A549 (cell line): ENCODE measurements around the gene CCL24. TPM values are rescaled to one million over a fixed set of nuclear protein-coding genes. Genes with fewer than 3 reads are reported as not detected.
"Not testable (repeated sequence)": the region's sequence is repeated elsewhere in the genome, so short reads cannot be mapped to it uniquely, and the experiment has no call there.

ENCODE experiments used
- ATAC-seq, 2 experiments: fragments of 200-7000 bp in 1 of 2; fragments of >200 bp in 1 of 2; cut with Nextera tagmentation in 1 of 2; cut with Tn5 transposase in 1 of 2; 3 replicates each; pipeline versions ENCODE4 v1.8.0 to v1.9.1; 2018 to 2020; ENCODE audit warnings: mild to moderate bottlenecking in 1 of 2, moderate library complexity in 1 of 2
- CTCF ChIA-PET: fragments of 300-600 bp; sonication (Branson Sonifier 250); formaldehyde crosslinking; extraction: SDS; loops from one replicate; lab custom pipeline; 2021; ENCODE audit warnings: antibody characterized with exemption, inconsistent platforms; lab: Yijun Ruan, JAX
- POLR2A ChIA-PET: fragments of 350-600 bp; formaldehyde crosslinking; extraction: SDS; loops from one replicate; lab custom pipeline; 2021; ENCODE audit warnings: antibody characterized with exemption, inconsistent platforms; lab: Yijun Ruan, JAX
- DNase-seq, 2 experiments: peaks; one replicate each; pipeline versions ENCODE4 v3.0.0 to v3.0.0-alpha.2; 2011 to 2016; ENCODE audit warnings: low read depth in 1 of 2, low spot score in 1 of 2
- FAIRE-seq: peaks from 2 replicates; lab custom pipeline; 2011; peaks lifted over from hg19 to GRCh38; lab: Jason Lieb, UNC
- H3K27ac ChIP-seq, 2 experiments: fragments of >200 bp; sonication (Bioruptor Twin); formaldehyde crosslinking; 3 replicates each; pipeline ENCODE4 v1.5.1; 2016 to 2017
- H3K4me1 ChIP-seq: fragments of >200 bp; sonication (Bioruptor Twin); formaldehyde crosslinking; 3 replicates; pipeline ENCODE4 v1.6.1; 2016
- H3K4me2 ChIP-seq: fragments of >200 bp; sonication (Bioruptor Twin); formaldehyde crosslinking; 3 replicates; pipeline ENCODE4 v1.6.1; 2016
- H3K4me3 ChIP-seq: fragments of >200 bp; sonication (Bioruptor Twin); formaldehyde crosslinking; 3 replicates; pipeline ENCODE4 v1.5.1; 2016
- H3K9me3 ChIP-seq: fragments of >200 bp; sonication (Bioruptor Twin); formaldehyde crosslinking; 3 replicates; pipeline ENCODE4 v1.6.1; 2016
- ATOH8 ChIP-seq: fragments of 250-450 bp; sonication (Bioruptor Pico); IDR thresholded peaks from 2 replicates; pipeline ENCODE4 v1.5.0; 2020; ENCODE audit warnings: low read depth, mild to moderate bottlenecking, moderate library complexity
- CEBPB ChIP-seq, 2 experiments: fragments of >200 bp in 1 of 2; sonication (Bioruptor Twin) in 1 of 2; formaldehyde crosslinking in 1 of 2; IDR thresholded peaks; 2 replicates each; pipeline ENCODE4 v1.6.1; 2012 to 2016
- CHD2 ChIP-seq: fragments of 150-350 bp; IDR thresholded peaks from 2 replicates; pipeline ENCODE4 v1.6.1; 2014; ENCODE audit warnings: low read length; ENCODE audit not compliant: partially characterized antibody
- E2F6 ChIP-seq: IDR thresholded peaks from 2 replicates; pipeline ENCODE4 v1.6.1; 2012; ENCODE audit warnings: low read depth, borderline replicate concordance
- EHF ChIP-seq: fragments of 250-450 bp; sonication (Bioruptor Pico); IDR thresholded peaks from 2 replicates; pipeline ENCODE4 v1.5.0; 2020; ENCODE audit warnings: mild to moderate bottlenecking
- EHMT2 ChIP-seq: fragments of 200-600 bp; sonication (generic); IDR thresholded peaks from 2 replicates; pipeline ENCODE4 v1.6.1; 2016; ENCODE audit warnings: antibody characterized with exemption, low read depth, mild to moderate bottlenecking, moderate library complexity
- EP300 ChIP-seq, 2 experiments: fragments of >200 bp; sonication (Bioruptor Twin); formaldehyde crosslinking; IDR thresholded peaks; 2 replicates in 1 of 2; 3 replicates in 1 of 2; pipeline ENCODE4 v1.6.1; 2016 to 2017
- FOSL2 ChIP-seq, 2 experiments: fragments of 450-650 bp in 1 of 2; fragments of >200 bp in 1 of 2; sonication (Bioruptor Twin) in 1 of 2; formaldehyde crosslinking; IDR thresholded peaks; 2 replicates each; pipeline versions ENCODE4 v1.5.0 to v1.6.1; 2016 to 2020; ENCODE audit warnings: mild to moderate bottlenecking in 1 of 2, moderate library complexity in 1 of 2
- GATA3 ChIP-seq: IDR thresholded peaks from 2 replicates; pipeline ENCODE4 v1.6.1; 2012; ENCODE audit warnings: borderline replicate concordance
- JUN ChIP-seq, 2 experiments: fragments of >200 bp; sonication (Bioruptor Twin); formaldehyde crosslinking; IDR thresholded peaks; 2 replicates in 1 of 2; 3 replicates in 1 of 2; pipeline ENCODE4 v1.6.1; 2016 to 2017
- KDM5A ChIP-seq: fragments of 200-600 bp; sonication (generic); IDR thresholded peaks from 2 replicates; pipeline ENCODE4 v1.6.1; 2016; ENCODE audit warnings: antibody characterized with exemption, mild to moderate bottlenecking
- MAFK ChIP-seq: fragments of 450-650 bp; IDR thresholded peaks from 2 replicates; pipeline ENCODE4 v1.6.1; 2014; ENCODE audit not compliant: partially characterized antibody
- MAX ChIP-seq: IDR thresholded peaks from 2 replicates; pipeline ENCODE4 v1.6.1; 2012
- MAZ ChIP-seq: fragments of 150-350 bp; IDR thresholded peaks from 2 replicates; pipeline ENCODE4 v1.6.1; 2014; ENCODE audit warnings: antibody characterized with exemption, low read depth, low read length, borderline replicate concordance
- NPAS2 ChIP-seq: fragments of 250-450 bp; sonication (Bioruptor Pico); IDR thresholded peaks from 2 replicates; pipeline ENCODE4 v1.8.0; 2022; ENCODE audit warnings: mild to moderate bottlenecking, moderate library complexity, borderline replicate concordance
- NR3C1 ChIP-seq: fragments of >200 bp; sonication (Bioruptor Twin); formaldehyde crosslinking; IDR thresholded peaks from 3 replicates; pipeline ENCODE4 v1.6.1; 2017
- POLR2AphosphoS2 ChIP-seq: conservative IDR thresholded peaks from 2 replicates; pipeline ENCODE4 v1.6.1; 2012; ENCODE audit warnings: low read length, improper control_type of control experiment, inconsistent platforms
- RAD21 ChIP-seq, 2 experiments: fragments of >200 bp in 1 of 2; sonication (Bioruptor Twin) in 1 of 2; formaldehyde crosslinking in 1 of 2; IDR thresholded peaks in 1 of 2; conservative IDR thresholded peaks in 1 of 2; 2 replicates in 1 of 2; 3 replicates in 1 of 2; pipeline ENCODE4 v1.6.1; 2012 to 2018; ENCODE audit warnings: inconsistent platforms in 1 of 2
- RCOR1 ChIP-seq: fragments of 150-350 bp; IDR thresholded peaks from 2 replicates; pipeline ENCODE4 v1.6.1; 2014; ENCODE audit warnings: antibody characterized with exemption, low read length, low read depth
- SMC3 ChIP-seq: fragments of >200 bp; sonication (Bioruptor Twin); formaldehyde crosslinking; IDR thresholded peaks from 3 replicates; pipeline ENCODE4 v1.6.1; 2018; ENCODE audit warnings: inconsistent platforms
- TFCP2L1 ChIP-seq: fragments of 250-450 bp; sonication (Bioruptor Pico); IDR thresholded peaks from 2 replicates; pipeline ENCODE4 v1.5.0; 2021; ENCODE audit warnings: mild to moderate bottlenecking
- ZFP36 ChIP-seq: fragments of 450-650 bp; IDR thresholded peaks from 2 replicates; pipeline ENCODE4 v1.6.1; 2014; ENCODE audit warnings: borderline replicate concordance; ENCODE audit not compliant: partially characterized antibody
- ZNF302 ChIP-seq: fragments of 250-450 bp; sonication (Bioruptor Pico); IDR thresholded peaks from 2 replicates; pipeline ENCODE4 v1.9.0; 2021; ENCODE audit warnings: inconsistent platforms, mild to moderate bottlenecking, moderate library complexity
- ZSCAN20 ChIP-seq: fragments of 250-450 bp; sonication (Bioruptor Pico); IDR thresholded peaks from 2 replicates; pipeline ENCODE4 v1.8.0; 2022; ENCODE audit warnings: mild to moderate bottlenecking, moderate library complexity
- WGBS: methylation state at CpG from one replicate; pipeline ENCODE4 v1.1.6; 2017; ENCODE audit errors: missing lambda C conversion rate; 5-methylcytosine and 5-hydroxymethylcytosine counted together
- polyA plus RNA-seq, 4 experiments: library from polyadenylated mRNA; depleted of rRNA in 3 of 4; stranded (reverse); fragments of >200 nt; fragmentation: RNase III in 1 of 4; extraction: RNeasy Plus Mini Kit Qiagen cat#74134 plus additional on column Dnase treatment in 1 of 4; gene quantifications; 2 replicates in 3 of 4; 3 replicates in 1 of 4; pipeline ENCODE4 v1.2.3, GENCODE V29; 2011 to 2017
- TF ChIP-seq, protein P1 (sequence below): fragments of 250-450 bp; sonication (Bioruptor Pico); IDR thresholded peaks from 2 replicates; pipeline ENCODE4 v1.5.0; 2021; ENCODE audit warnings: mild to moderate bottlenecking, moderate library complexity, borderline replicate concordance

CCL24 gene
- polyA plus RNA-seq, 2 of the 4 experiments (the other 2 are of a cell fraction): 0.14 TPM; not detected in 1

GRCh38 chr7:75833662-75834061 is 20.1 kb upstream of the CCL24 start:
- CTCF ChIA-PET: interaction anchor here (0.8 to 1.8 kb wide), 2 partner anchors 9 to 14 kb away, joined by 3 read pairs; no protein-coding TSS in a partner anchor
- WGBS: 64% methylated on average over 6 of the region's 6 CpGs
- H3K4me2 ChIP-seq, DNase-seq, H3K4me3 ChIP-seq, FAIRE-seq, POLR2A ChIA-PET, H3K4me1 ChIP-seq, H3K9me3 ChIP-seq, H3K27ac ChIP-seq: not testable (repeated sequence)
- peak; percentile 50 to 63; a peak in 2 of 6 replicates for ATAC-seq

GRCh38 chr7:75830978-75831377 is 17.4 kb upstream of the CCL24 start:
- ChIA-PET POLR2A (no interaction called here), CTCF (no interaction called here)

GRCh38 chr7:75829656-75830055 is 16.1 kb upstream of the CCL24 start:
- CTCF ChIA-PET; POLR2A ChIA-PET; H3K4me3 ChIP-seq; FAIRE-seq; H3K9me3 ChIP-seq; H3K4me1 ChIP-seq; TF ChIP-seq FOSL2 (IDR thresholded peaks at IDR 0.05): not testable (repeated sequence)
- ATAC-seq (peak; percentile 64 to 71), DNase-seq (peak in 1 of 2 experiments; percentile 74)
- WGBS: 33% methylated on average over 6 of the region's 6 CpGs
- 0 out of 2 replicates have a peak, but pooled peaks have one; percentile 29 for TF ChIP-seq FOSL2 (CRISPR knock-in tag; IDR thresholded peaks at IDR 0.05)
- Histone ChIP-seq H3K27ac (peak overlapping the region; percentile 18 to 70; a peak in 3 of 6 replicates), H3K4me2 (peak overlapping the region; percentile 31; the same call in 1 of the 3 replicates)

More at GRCh38 chr7:75830978-75831377, 17.4 kb upstream of the CCL24 start:
- no peak for ATAC-seq
- Histone ChIP-seq H3K4me3 (no peak overlapping the region), H3K9me3 (no peaks in the 10 kb centered on the region), H3K4me1 (peaks cover 5% of the 10 kb centered on the region; the same call in 1 of the 3 replicates), H3K4me2 (no peak overlapping the region), H3K27ac (no peak overlapping the region)
- no peak for DNase-seq
- TF ChIP-seq GATA3: no peak
- TF ChIP-seq JUN (IDR thresholded peaks at IDR 0.05): no peak
- no peak for TF ChIP-seq ZFP36
- no peak for TF ChIP-seq ZSCAN20 (CRISPR knock-in tag)
- TF ChIP-seq NPAS2 (CRISPR knock-in tag): no peak
- TF ChIP-seq ZNF302 (CRISPR knock-in tag): no peak
- TF ChIP-seq MAZ: no peak
- no peak for TF ChIP-seq MAX
- no peak for TF ChIP-seq RAD21 (conservative IDR thresholded peaks at IDR 0.05 in 1 of 2, IDR thresholded peaks at IDR 0.05 in 1 of 2)
- TF ChIP-seq SMC3: no peak
- TF ChIP-seq POLR2AphosphoS2: no peak
- no peak for TF ChIP-seq E2F6
- TF ChIP-seq, protein P1, sequence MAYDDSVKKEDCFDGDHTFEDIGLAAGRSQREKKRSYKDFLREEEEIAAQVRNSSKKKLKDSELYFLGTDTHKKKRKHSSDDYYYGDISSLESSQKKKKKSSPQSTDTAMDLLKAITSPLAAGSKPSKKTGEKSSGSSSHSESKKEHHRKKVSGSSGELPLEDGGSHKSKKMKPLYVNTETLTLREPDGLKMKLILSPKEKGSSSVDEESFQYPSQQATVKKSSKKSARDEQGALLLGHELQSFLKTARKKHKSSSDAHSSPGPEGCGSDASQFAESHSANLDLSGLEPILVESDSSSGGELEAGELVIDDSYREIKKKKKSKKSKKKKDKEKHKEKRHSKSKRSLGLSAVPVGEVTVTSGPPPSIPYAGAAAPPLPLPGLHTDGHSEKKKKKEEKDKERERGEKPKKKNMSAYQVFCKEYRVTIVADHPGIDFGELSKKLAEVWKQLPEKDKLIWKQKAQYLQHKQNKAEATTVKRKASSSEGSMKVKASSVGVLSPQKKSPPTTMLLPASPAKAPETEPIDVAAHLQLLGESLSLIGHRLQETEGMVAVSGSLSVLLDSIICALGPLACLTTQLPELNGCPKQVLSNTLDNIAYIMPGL (CRISPR knock-in tag): no peak
- 88% methylated on average over 6 of the region's 6 CpGs for WGBS
- FAIRE-seq: no peak

GRCh38 chr7:75823198-75823910 is 9.7 kb upstream of the CCL24 start:
- ChIA-PET POLR2A (no interaction called here), CTCF (interaction anchor here (1.7 kb wide), 1 partner anchor 10 kb away, joined by 3 read pairs; no protein-coding TSS in a partner anchor)
- ATAC-seq: peak in 1 of 2 experiments; percentile 42; a peak in 3 of 6 replicates
- Histone ChIP-seq H3K27ac (no peak overlapping the region), H3K4me2 (peak overlapping the region; percentile 21; the same call in 1 of the 3 replicates), H3K4me1 (0 out of 3 replicates have a peak, but pooled peaks cover 4% of the 10 kb centered on the region), H3K9me3 (no peaks in the 10 kb centered on the region), H3K4me3 (no peak overlapping the region)
- no peak for DNase-seq
- no peak for TF ChIP-seq E2F6
- TF ChIP-seq CEBPB (IDR thresholded peaks at IDR 0.05): no peak
- TF ChIP-seq RCOR1: no peak
- no peak for TF ChIP-seq EHMT2
- TF ChIP-seq FOSL2 (IDR thresholded peaks at IDR 0.05): no peak
- TF ChIP-seq FOSL2 (CRISPR knock-in tag; IDR thresholded peaks at IDR 0.05): no peak
- TF ChIP-seq MAFK: no peak
- no peak for TF ChIP-seq CHD2
- no peak for TF ChIP-seq NR3C1
- TF ChIP-seq ATOH8 (CRISPR knock-in tag): no peak
- TF ChIP-seq EP300 (IDR thresholded peaks at IDR 0.05): no peak
- TF ChIP-seq EHF: no peak
- no peak for TF ChIP-seq KDM5A
- TF ChIP-seq TFCP2L1: no peak
- WGBS: 36% methylated on average over 9 of the region's 9 CpGs
- no peak for FAIRE-seq
